MCF 10A (cell line): Measurements from ENCODE around the gene ATG7. TPM values are rescaled to one million over a fixed set of nuclear protein-coding genes. Genes with fewer than 3 reads are reported as not detected.

Experiments used
- BruUV-seq: library from RNA; stranded (reverse); fragments of 400-500 nt; replicated peaks from 2 replicates; lab custom pipeline; 2021; lab: Mats Ljungman, UMichigan
- CTCF ChIA-PET: fragments of 300-600 bp; sonication (Branson Sonifier 250); formaldehyde crosslinking; extraction: SDS; loops from one replicate; lab custom pipeline; 2021; ENCODE audit warnings: antibody characterized with exemption, inconsistent platforms; lab: Yijun Ruan, JAX
- POLR2A ChIA-PET: fragments of 300-600, 350-650 bp; sonication (Branson Sonifier 250); formaldehyde crosslinking; extraction: SDS; loops from one replicate; lab custom pipeline; 2020; ENCODE audit warnings: antibody characterized with exemption, inconsistent platforms; lab: Yijun Ruan, JAX
- DNase-seq: peaks from one replicate; pipeline ENCODE4 v3.0.0-alpha.2; 2018; ENCODE audit not compliant: unreplicated experiment
- H3K27ac Mint-ChIP-seq: one replicate; pipeline ENCODE4 v1.8.0; 2022; ENCODE audit warnings: mild to moderate bottlenecking, low read depth, mixed read lengths; ENCODE audit not compliant: unreplicated experiment
- H3K27me3 Mint-ChIP-seq: one replicate; pipeline ENCODE4 v1.8.0; 2022; ENCODE audit warnings: mixed read lengths; ENCODE audit not compliant: insufficient read depth, unreplicated experiment
- H3K36me3 Mint-ChIP-seq: one replicate; pipeline ENCODE4 v1.8.0; 2022; ENCODE audit warnings: mild to moderate bottlenecking, moderate library complexity, mixed read lengths; ENCODE audit not compliant: insufficient read depth, unreplicated experiment
- H3K4me1 Mint-ChIP-seq: one replicate; pipeline ENCODE4 v1.8.0; 2022; ENCODE audit warnings: mixed read lengths; ENCODE audit not compliant: insufficient read depth, unreplicated experiment
- H3K4me3 Mint-ChIP-seq: one replicate; pipeline ENCODE4 v1.8.0; 2022; ENCODE audit warnings: mild to moderate bottlenecking, moderate library complexity, mixed read lengths; ENCODE audit not compliant: unreplicated experiment
- H3K9me3 Mint-ChIP-seq: one replicate; pipeline ENCODE4 v1.8.0; 2022; ENCODE audit warnings: mixed read lengths; ENCODE audit not compliant: unreplicated experiment
- CTCF ChIP-seq: fragments of 200-600 bp; IDR thresholded peaks from one replicate; pipeline ENCODE4 v1.8.0; 2022; ENCODE audit warnings: antibody characterized with exemption, mild to moderate bottlenecking; ENCODE audit not compliant: unreplicated experiment
- intact Hi-C: fragments of 100-400 bp; cut with micrococcal nuclease; formaldehyde crosslinking; loops from 2 replicates; pipeline ENCODE4 v1.14.1; 2022
- total RNA-seq: library from RNA; stranded (reverse); gene quantifications from 2 replicates; pipeline ENCODE4 v1.2.3, GENCODE V29; 2022

Gene ATG7
- total RNA-seq, 1 experiment from 2014 or later: 54.0 TPM

GRCh38 chr3:11591002-11591355, 318.8 kb downstream of the ATG7 start:
- DNase-seq: no peak
- ChIA-PET CTCF (interaction anchor here (0.6 to 1.2 kb wide), 4 partner anchors 9 to 208 kb away, joined by 3 to 5 read pairs (median 3); no protein-coding TSS in a partner anchor), POLR2A (interaction anchor here (1.3 to 2.7 kb wide), 3 partner anchors 9 to 227 kb away, joined by 3 to 19 read pairs (median 5); no protein-coding TSS in a partner anchor)
- no peaks in the 10 kb centered on the region for H3K9me3 Mint-ChIP-seq
- H3K27ac Mint-ChIP-seq: peak overlapping the region; percentile 78
- no peaks in the 10 kb centered on the region for H3K27me3 Mint-ChIP-seq
- intact Hi-C loops: no loop called here
- no peak overlapping the region for H3K4me3 Mint-ChIP-seq
- no TSS peak for BruUV-seq
- peaks cover 14% of the 10 kb centered on the region for H3K36me3 Mint-ChIP-seq
- no peak for TF ChIP-seq CTCF
- peaks cover 45% of the 10 kb centered on the region for H3K4me1 Mint-ChIP-seq

DNA sequence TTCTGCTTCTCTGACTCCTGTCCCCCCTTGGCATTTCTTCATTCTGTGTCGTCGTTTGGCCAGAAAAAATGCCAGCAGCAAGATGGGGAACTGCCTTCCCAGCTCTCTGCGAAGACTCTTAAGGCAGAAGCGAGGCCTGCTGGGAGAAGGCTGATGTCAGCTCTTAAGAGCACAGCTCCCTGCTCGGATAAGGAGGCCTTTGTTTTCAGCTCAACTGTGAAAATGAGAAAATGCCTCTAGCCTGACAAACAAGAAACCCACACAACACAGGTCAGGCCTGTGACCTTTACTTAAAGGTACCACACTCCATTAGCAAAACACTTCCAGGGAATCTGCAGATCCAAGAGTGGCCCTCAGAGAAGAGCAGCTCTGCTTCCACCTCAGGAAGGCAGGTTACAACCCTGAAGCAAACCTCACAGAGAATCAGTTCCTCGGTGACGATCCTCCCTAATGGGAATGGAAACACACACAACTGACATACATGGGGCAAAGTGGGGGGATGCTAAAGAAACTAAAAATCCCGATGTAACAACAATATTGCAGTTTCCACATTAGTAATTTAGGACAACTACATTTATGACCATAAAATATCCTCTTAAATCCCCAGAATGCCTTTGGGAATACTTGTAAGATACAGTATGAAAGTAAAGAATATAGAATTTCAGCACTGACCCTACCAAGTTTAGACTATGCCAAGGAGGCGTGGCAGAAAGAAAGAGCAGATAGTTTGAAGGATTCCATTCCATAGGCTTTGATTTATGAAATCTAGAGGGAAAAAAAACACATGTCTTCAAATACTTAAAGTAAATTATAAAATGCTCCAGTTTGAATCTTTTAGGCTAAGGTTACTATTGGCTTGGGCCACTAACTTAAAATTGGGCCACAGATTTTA, 319.4 kb downstream of the ATG7 start:
- peak overlapping the region; percentile 78 for H3K27ac Mint-ChIP-seq
- CTCF ChIA-PET: interaction anchor here (0.6 to 1.2 kb wide), 3 partner anchors 9 to 180 kb away, joined by 3 to 5 read pairs (median 3); no protein-coding TSS in a partner anchor
- TF ChIP-seq CTCF: no peak
- peaks cover 42% of the 10 kb centered on the region for H3K4me1 Mint-ChIP-seq
- H3K4me3 Mint-ChIP-seq: no peak overlapping the region
- peaks cover 10% of the 10 kb centered on the region for H3K36me3 Mint-ChIP-seq
- H3K27me3 Mint-ChIP-seq: no peaks in the 10 kb centered on the region
- no TSS peak for BruUV-seq
- POLR2A ChIA-PET: interaction anchor here (1.3 to 2.7 kb wide), 3 partner anchors 8 to 227 kb away, joined by 3 to 19 read pairs (median 5); no protein-coding TSS in a partner anchor
- intact Hi-C loops: no loop called here
- DNase-seq: no peak
- H3K9me3 Mint-ChIP-seq: no peaks in the 10 kb centered on the region

DNA sequence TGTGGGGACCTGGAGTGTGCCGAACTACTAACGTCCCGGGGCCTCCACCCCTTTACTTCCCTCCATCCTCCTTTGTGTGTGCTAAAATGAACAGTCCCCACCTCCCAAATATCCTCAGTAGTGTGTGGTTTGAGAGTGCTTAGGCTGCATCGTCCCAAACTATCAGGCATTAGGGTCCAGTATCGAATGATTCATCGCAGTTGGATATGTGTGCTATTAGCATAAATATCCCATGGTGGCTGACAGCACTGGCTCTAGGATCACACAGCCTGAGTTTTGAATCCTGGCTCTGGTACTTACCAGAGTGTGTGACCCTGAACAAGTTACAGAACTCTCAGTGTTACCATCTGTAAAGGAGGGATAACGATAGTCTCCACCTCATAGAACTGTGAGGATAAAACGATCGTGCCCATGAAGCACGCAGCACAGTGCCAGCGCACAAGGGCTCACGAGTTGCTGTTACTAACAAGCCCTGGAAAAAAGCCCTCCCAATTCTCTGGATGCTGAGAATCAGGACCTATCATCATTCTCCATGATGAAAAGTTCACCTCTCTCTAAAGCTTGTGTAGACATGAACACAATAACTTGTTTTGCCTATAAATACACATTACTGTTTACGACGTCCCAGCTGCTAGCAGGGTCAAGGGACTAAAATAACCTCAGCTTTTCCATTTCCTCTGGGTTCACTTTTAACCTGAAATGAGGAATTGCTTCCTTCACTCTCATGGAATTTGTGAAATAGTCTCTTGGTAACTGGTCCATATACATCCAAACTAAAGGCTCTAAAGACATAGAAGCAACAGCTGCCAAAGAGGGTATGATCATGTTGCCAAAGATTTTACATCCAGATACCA, 320.5 kb downstream of the ATG7 start:
- Mint-ChIP-seq H3K4me3 (no peak overlapping the region), H3K9me3 (no peaks in the 10 kb centered on the region), H3K36me3 (peaks cover 4% of the 10 kb centered on the region), H3K27me3 (no peaks in the 10 kb centered on the region), H3K4me1 (peaks cover 42% of the 10 kb centered on the region), H3K27ac (no peak overlapping the region)
- POLR2A ChIA-PET: interaction anchor here (0.7 to 2.7 kb wide), 3 partner anchors 7 to 450 kb away, joined by 3 to 19 read pairs (median 5); no protein-coding TSS in a partner anchor
- no TSS peak for BruUV-seq
- no peak for DNase-seq
- TF ChIP-seq CTCF: no peak
- CTCF ChIA-PET: interaction anchor here (0.9 kb wide), 1 partner anchor 34 kb away, joined by 4 read pairs; no protein-coding TSS in a partner anchor
- intact Hi-C loops: no loop called here
